DND-41 (cell line): ENCODE measurements around the gene CAV3.

Experiments used
- CTCF ChIP-seq: IDR thresholded peaks from 2 replicates; pipeline ENCODE4 v1.5.1; 2012; ENCODE audit warnings: borderline replicate concordance, low read length, moderate library complexity, mild to moderate bottlenecking; ENCODE audit not compliant: poor library complexity, severe bottlenecking; ENCODE audit errors: extremely low read depth
- EZH2 ChIP-seq: IDR thresholded peaks from 3 replicates; pipeline ENCODE4 v1.6.1; 2012; ENCODE audit warnings: borderline replicate concordance, low read depth, mild to moderate bottlenecking, moderate library complexity, low read length, inconsistent platforms; ENCODE audit not compliant: severe bottlenecking

- TF ChIP-seq EZH2 (no peak), CTCF (no peak)
Measured at GRCh38 chr3:8777978-8778267, 44.3 kb downstream of the CAV3 start.
